Esophagus muscularis mucosa (tissue), 4 donors: ENCODE data around the gene ARHGEF10L.

Source experiments
- CTCF ChIP-seq, 3 experiments: fragments of 200-600 bp in 2 of 3; fragments of 450-650 bp in 1 of 3; sonication (generic) in 2 of 3; IDR thresholded peaks; one replicate each; pipeline ENCODE4 v1.5.1; 2017 to 2019; ENCODE audit warnings: antibody characterized with exemption in 3 of 3, mild to moderate bottlenecking in 2 of 3, moderate library complexity in 1 of 3
- EP300 ChIP-seq: sonication (generic); formaldehyde crosslinking; IDR thresholded peaks from one replicate; pipeline ENCODE4 v1.6.1; 2017; ENCODE audit warnings: antibody characterized with exemption
- POLR2A ChIP-seq: fragments of 450-650 bp; IDR thresholded peaks from one replicate; pipeline ENCODE4 v1.6.1; 2017; ENCODE audit warnings: antibody characterized with exemption, moderate library complexity, mild to moderate bottlenecking, low read depth
- POLR2AphosphoS5 ChIP-seq, 2 donors: sonication (generic); formaldehyde crosslinking; IDR thresholded peaks; one replicate each; pipeline ENCODE4 v1.6.1; 2017; ENCODE audit warnings: antibody characterized with exemption in 2 of 2

GRCh38 chr1:17557986-17558385 is 18.5 kb downstream of the ARHGEF10L start:
- TF ChIP-seq EP300 = no peak
- TF ChIP-seq CTCF (IDR thresholded peaks at IDR 0.05) = no peak
- TF ChIP-seq POLR2A = no peak
- no peak for TF ChIP-seq POLR2AphosphoS5 (IDR thresholded peaks at IDR 0.05)
